ENCODE results near the gene KCNAB3. TPM values are rescaled to one million over a fixed set of nuclear protein-coding genes. Genes with fewer than 3 reads are reported as not detected.

Gene KCNAB3
- total and polyA plus RNA-seq, 2 donors (not counting 3 experiments of a cell fraction or from before 2014, with no cell fraction given), result 1.3 to 2.4 TPM

GRCh38 chr17:7875804-7876370, 53.8 kb downstream of the KCNAB3 start:
- Histone ChIP-seq H3K9me3 (replicated peaks; ENCODE audit: control insufficient read depth, insufficient read depth, low read length) (no peaks in the 10 kb centered on the region), H3K4me3 (replicated peaks in 1 of 3; ENCODE audit: insufficient read depth in 1 of 3, low read depth in 1 of 3, low read length in 3 of 3) (no peak overlapping the region), H3K79me2 (ENCODE audit: control insufficient read depth, insufficient read depth, low read length) (no peaks in the 10 kb centered on the region), H3K9me1 (replicated peaks; ENCODE audit: control insufficient read depth, extremely low read depth, insufficient read depth, low read length) (no peaks in the 10 kb centered on the region), H3K27me3 (ENCODE audit: control insufficient read depth in 2 of 2, insufficient read depth in 2 of 2, low read length in 2 of 2) (no peaks in the 10 kb centered on the region), H3K4me1 (ENCODE audit: control insufficient read depth, extremely low read depth, insufficient read depth, low read length) (no peaks in the 10 kb centered on the region), H3K4me2 (ENCODE audit: insufficient read depth, low read length) (no peak overlapping the region), H3K36me3 (ENCODE audit: control insufficient read depth in 2 of 2, extremely low read depth in 1 of 2, insufficient read depth in 2 of 2, low read length in 2 of 2) (peaks cover 10% of the 10 kb centered on the region in 2 experiments), H2AFZ (ENCODE audit: low read depth, low read length) (no peak overlapping the region), H3K9ac (replicated peaks; ENCODE audit: extremely low read depth, insufficient read depth, low read length) (no peak overlapping the region), H4K20me1 (replicated peaks; ENCODE audit: control insufficient read depth, extremely low read depth, insufficient read depth, low read length) (no peaks in the 10 kb centered on the region), H3K27ac (ENCODE audit: insufficient read depth, low read depth, low read length) (no peak overlapping the region)
- DNase-seq (ENCODE audit: low read depth, low spot score) (no peak), FAIRE-seq (no peak)
- intact Hi-C loops (cut with micrococcal nuclease), result no loop called here
- POLR2A ChIA-PET, result no interaction called here
- TF ChIP-seq FOS (IDR thresholded peaks at IDR 0.05; ENCODE audit: borderline replicate concordance, insufficient read depth, low read length) (no peak), CTCF (IDR thresholded peaks at IDR 0.05; ENCODE audit: extremely low read depth in 1 of 2, insufficient read depth in 1 of 2, low read depth in 1 of 2, low read length in 2 of 2) (no peak), MAX (IDR thresholded peaks at IDR 0.05; ENCODE audit: insufficient read depth, insufficient read length) (no peak), MYC (IDR thresholded peaks at IDR 0.05; ENCODE audit: low read depth, low read length) (no peak), EZH2 (IDR thresholded peaks at IDR 0.05; ENCODE audit: borderline replicate concordance, low read depth, low read length, severe bottlenecking) (no peak), POLR2A (IDR thresholded peaks at IDR 0.05; ENCODE audit: low read depth, low read length) (no peak), JUN (IDR thresholded peaks at IDR 0.05; ENCODE audit: borderline replicate concordance, insufficient read depth, insufficient read length, low read depth) (no peak), GATA2 (IDR thresholded peaks at IDR 0.05; ENCODE audit: insufficient read depth, insufficient read length, low read depth, low read length) (no peak), POLR2AphosphoS5 (IDR thresholded peaks at IDR 0.05; ENCODE audit: insufficient read depth, low read depth, low read length) (no peak)
- dilution Hi-C loops (cut with MboI; ENCODE audit: extremely low pct_ligation_motif_present, low sequenced_read_pairs), result no loop called here
- BruUV-seq (replicated peaks), result no TSS peak
- CTCF ChIA-PET, result no interaction called here
